Measurements from ENCODE around the gene RTL1.

Gene RTL1

GRCh38 chr14:100859781-100860180 lies 43.7 kb downstream of the RTL1 start:
- no peak overlapping the region for H3K9ac ChIP-seq (ENCODE audit: low read depth, low read length)

GRCh38 chr14:100858838-100859220 lies 44.7 kb downstream of the RTL1 start:
- Histone ChIP-seq H3K27ac (ENCODE audit: low read length) (no peak overlapping the region), H3K4me1 (ENCODE audit: insufficient read depth, low read length) (no peaks in the 10 kb centered on the region), H3K9me3 (ENCODE audit: insufficient read depth, low read depth, low read length) (peaks cover 7% of the 10 kb centered on the region; the same call in 1 of the 2 replicates), H3K27me3 (ENCODE audit: insufficient read depth, low read length) (no peaks in the 10 kb centered on the region; the same call in 1 of the 2 replicates), H3K9ac (ENCODE audit: low read depth, low read length) (no peak overlapping the region), H3K4me3 (ENCODE audit: low read length) (no peak overlapping the region), H3K36me3 (ENCODE audit: insufficient read depth, low read depth, low read length) (no peaks in the 10 kb centered on the region)

More at GRCh38 chr14:100859781-100860180, 43.7 kb downstream of the RTL1 start:
- Histone ChIP-seq H3K36me3 (ENCODE audit: insufficient read depth, low read depth, low read length) (no peaks in the 10 kb centered on the region), H3K4me1 (ENCODE audit: insufficient read depth, low read length) (no peaks in the 10 kb centered on the region), H3K27me3 (ENCODE audit: insufficient read depth, low read length) (no peaks in the 10 kb centered on the region; the same call in 1 of the 2 replicates), H3K4me3 (ENCODE audit: low read length) (no peak overlapping the region), H3K27ac (ENCODE audit: low read length) (no peak overlapping the region), H3K9me3 (ENCODE audit: insufficient read depth, low read depth, low read length) (peaks cover 7% of the 10 kb centered on the region; the same call in 1 of the 2 replicates)

- Histone ChIP-seq H3K9me3 (ENCODE audit: insufficient read depth, low read depth, low read length) (peaks cover 5% of the 10 kb centered on the region; the same call in 1 of the 2 replicates), H3K4me3 (ENCODE audit: low read length) (no peak overlapping the region), H3K4me1 (ENCODE audit: insufficient read depth, low read length) (no peaks in the 10 kb centered on the region), H3K9ac (ENCODE audit: low read depth, low read length) (no peak overlapping the region), H3K27ac (ENCODE audit: low read length) (no peak overlapping the region), H3K27me3 (ENCODE audit: insufficient read depth, low read length) (no peaks in the 10 kb centered on the region; the same call in 1 of the 2 replicates), H3K36me3 (ENCODE audit: insufficient read depth, low read depth, low read length) (no peaks in the 10 kb centered on the region)
Measured at GRCh38 chr14:100857923-100858837, 45.3 kb downstream of the RTL1 start.

GRCh38 chr14:100857233-100857922 lies 46.1 kb downstream of the RTL1 start:
- no peak overlapping the region for H3K27ac ChIP-seq (ENCODE audit: low read length)
- no peak overlapping the region for H3K4me3 ChIP-seq (ENCODE audit: low read length)
- no peaks in the 10 kb centered on the region; the same call in 1 of the 2 replicates for H3K27me3 ChIP-seq (ENCODE audit: insufficient read depth, low read length)
- no peaks in the 10 kb centered on the region for H3K9me3 ChIP-seq (ENCODE audit: insufficient read depth, low read depth, low read length)
- no peaks in the 10 kb centered on the region for H3K36me3 ChIP-seq (ENCODE audit: insufficient read depth, low read depth, low read length)
- H3K9ac ChIP-seq (ENCODE audit: low read depth, low read length) = no peak overlapping the region
- H3K4me1 ChIP-seq (ENCODE audit: insufficient read depth, low read length) = no peaks in the 10 kb centered on the region

- Histone ChIP-seq H3K27me3 (ENCODE audit: insufficient read depth, low read length) (no peaks in the 10 kb centered on the region; the same call in 1 of the 2 replicates), H3K27ac (ENCODE audit: low read length) (no peak overlapping the region), H3K4me1 (ENCODE audit: insufficient read depth, low read length) (no peaks in the 10 kb centered on the region), H3K36me3 (ENCODE audit: insufficient read depth, low read depth, low read length) (no peaks in the 10 kb centered on the region), H3K9ac (ENCODE audit: low read depth, low read length) (no peak overlapping the region), H3K4me3 (ENCODE audit: low read length) (no peak overlapping the region), H3K9me3 (ENCODE audit: insufficient read depth, low read depth, low read length) (no peaks in the 10 kb centered on the region)
Measured at GRCh38 chr14:100856056-100856950, 47.2 kb downstream of the RTL1 start.

GRCh38 chr14:100855256-100855930 lies 48.1 kb downstream of the RTL1 start:
- Histone ChIP-seq H3K36me3 (ENCODE audit: insufficient read depth, low read depth, low read length) (no peaks in the 10 kb centered on the region), H3K27ac (ENCODE audit: low read length) (no peak overlapping the region), H3K27me3 (ENCODE audit: insufficient read depth, low read length) (no peaks in the 10 kb centered on the region; the same call in 1 of the 2 replicates), H3K4me1 (ENCODE audit: insufficient read depth, low read length) (no peaks in the 10 kb centered on the region), H3K9me3 (ENCODE audit: insufficient read depth, low read depth, low read length) (no peaks in the 10 kb centered on the region), H3K4me3 (ENCODE audit: low read length) (no peak overlapping the region), H3K9ac (ENCODE audit: low read depth, low read length) (no peak overlapping the region)

- Histone ChIP-seq H3K4me1 (ENCODE audit: insufficient read depth, low read length) (no peaks in the 10 kb centered on the region), H3K4me3 (ENCODE audit: low read length) (no peak overlapping the region)
Measured at GRCh38 chr14:100854435-100854834, 49.1 kb downstream of the RTL1 start.

GRCh38 chr14:100851946-100852620 lies 51.4 kb downstream of the RTL1 start:
- Histone ChIP-seq H3K9me3 (ENCODE audit: insufficient read depth, low read depth, low read length) (no peaks in the 10 kb centered on the region), H3K36me3 (ENCODE audit: insufficient read depth, low read depth, low read length) (no peaks in the 10 kb centered on the region), H3K27me3 (ENCODE audit: insufficient read depth, low read length) (no peaks in the 10 kb centered on the region; the same call in 1 of the 2 replicates), H3K4me3 (ENCODE audit: low read length) (no peak overlapping the region), H3K9ac (ENCODE audit: low read depth, low read length) (no peak overlapping the region), H3K4me1 (ENCODE audit: insufficient read depth, low read length) (no peaks in the 10 kb centered on the region), H3K27ac (ENCODE audit: low read length) (no peak overlapping the region)

More at GRCh38 chr14:100854435-100854834, 49.1 kb downstream of the RTL1 start:
- H3K9me3 ChIP-seq (ENCODE audit: insufficient read depth, low read depth, low read length) = no peaks in the 10 kb centered on the region
- no peaks in the 10 kb centered on the region; the same call in 1 of the 2 replicates for H3K27me3 ChIP-seq (ENCODE audit: insufficient read depth, low read length)
- no peak overlapping the region for H3K9ac ChIP-seq (ENCODE audit: low read depth, low read length)
- no peak overlapping the region for H3K27ac ChIP-seq (ENCODE audit: low read length)
- no peaks in the 10 kb centered on the region for H3K36me3 ChIP-seq (ENCODE audit: insufficient read depth, low read depth, low read length)

- Histone ChIP-seq H3K4me1 (ENCODE audit: insufficient read depth, low read length) (no peaks in the 10 kb centered on the region), H3K36me3 (ENCODE audit: insufficient read depth, low read depth, low read length) (no peaks in the 10 kb centered on the region), H3K9me3 (ENCODE audit: insufficient read depth, low read depth, low read length) (no peaks in the 10 kb centered on the region), H3K9ac (ENCODE audit: low read depth, low read length) (no peak overlapping the region), H3K27me3 (ENCODE audit: insufficient read depth, low read length) (no peaks in the 10 kb centered on the region; the same call in 1 of the 2 replicates), H3K27ac (ENCODE audit: low read length) (no peak overlapping the region), H3K4me3 (ENCODE audit: low read length) (no peak overlapping the region)
Measured at GRCh38 chr14:100851586-100851916, 52.0 kb downstream of the RTL1 start.

GRCh38 chr14:100850841-100851585 lies 52.5 kb downstream of the RTL1 start:
- Histone ChIP-seq H3K36me3 (ENCODE audit: insufficient read depth, low read depth, low read length) (no peaks in the 10 kb centered on the region), H3K27ac (ENCODE audit: low read length) (no peak overlapping the region), H3K9me3 (ENCODE audit: insufficient read depth, low read depth, low read length) (no peaks in the 10 kb centered on the region), H3K4me3 (ENCODE audit: low read length) (no peak overlapping the region), H3K27me3 (ENCODE audit: insufficient read depth, low read length) (no peaks in the 10 kb centered on the region; the same call in 1 of the 2 replicates), H3K4me1 (ENCODE audit: insufficient read depth, low read length) (no peaks in the 10 kb centered on the region), H3K9ac (ENCODE audit: low read depth, low read length) (no peak overlapping the region)

All from iPS-20b (cell line).